Suprapubic skin (tissue), 4 donors: ENCODE results near the gene FASN. TPM values are rescaled to one million over a fixed set of nuclear protein-coding genes. Genes with fewer than 3 reads are reported as not detected.

ENCODE experiments used
- DNase-seq, 2 donors: peaks; one replicate each; pipeline ENCODE4 v3.0.0-alpha.2; 2019; ENCODE audit warnings: low spot score in 2 of 2
- H3K27ac ChIP-seq: fragments of 200-600 bp; sonication (generic); one replicate; pipeline ENCODE4 v1.5.1; 2019
- H3K27me3 ChIP-seq: fragments of 200-600 bp; sonication (generic); one replicate; pipeline ENCODE4 v1.5.1; 2019
- H3K36me3 ChIP-seq: fragments of 200-600 bp; sonication (generic); one replicate; pipeline ENCODE4 v1.5.1; 2019
- H3K4me1 ChIP-seq: fragments of 200-600 bp; sonication (generic); one replicate; pipeline ENCODE4 v1.5.1; 2019
- H3K4me3 ChIP-seq: fragments of 200-600 bp; sonication (generic); one replicate; pipeline ENCODE4 v1.5.1; 2019; ENCODE audit warnings: mild to moderate bottlenecking
- H3K9me3 ChIP-seq: fragments of 200-600 bp; sonication (generic); one replicate; pipeline ENCODE4 v1.5.1; 2019
- CTCF ChIP-seq, 2 donors: fragments of 200-600 bp in 1 of 2; fragments of 450-650 bp in 1 of 2; sonication (generic) in 1 of 2; IDR thresholded peaks; one replicate each; pipeline ENCODE4 v1.5.1; 2016 to 2019; ENCODE audit warnings: antibody characterized with exemption in 2 of 2, mild to moderate bottlenecking in 1 of 2, moderate library complexity in 1 of 2
- EP300 ChIP-seq: sonication (generic); formaldehyde crosslinking; IDR thresholded peaks from one replicate; pipeline ENCODE4 v1.6.1; 2017; ENCODE audit warnings: antibody characterized with exemption
- POLR2A ChIP-seq, 2 donors: fragments of 450-650 bp; IDR thresholded peaks; one replicate each; pipeline ENCODE4 v1.6.1; 2017; ENCODE audit warnings: antibody characterized with exemption in 2 of 2, mild to moderate bottlenecking in 2 of 2, moderate library complexity in 2 of 2
- POLR2AphosphoS5 ChIP-seq, 3 donors: sonication (generic); formaldehyde crosslinking; IDR thresholded peaks; one replicate each; pipeline ENCODE4 v1.6.1; 2017; ENCODE audit warnings: antibody characterized with exemption in 3 of 3
- WGBS: methylation state at CpG from one replicate; pipeline ENCODE4 v1.1.5; 2018; 5-methylcytosine and 5-hydroxymethylcytosine counted together
- total RNA-seq, 4 donors: library from RNA; depleted of rRNA; stranded (reverse); fragments of >200 nt; gene quantifications; one replicate each; pipeline ENCODE4 v1.1.0, GENCODE V29; 2016

The FASN gene
- total RNA-seq, 4 donors from 2014 or later = 278 to 464 (median 359) TPM

DNA sequence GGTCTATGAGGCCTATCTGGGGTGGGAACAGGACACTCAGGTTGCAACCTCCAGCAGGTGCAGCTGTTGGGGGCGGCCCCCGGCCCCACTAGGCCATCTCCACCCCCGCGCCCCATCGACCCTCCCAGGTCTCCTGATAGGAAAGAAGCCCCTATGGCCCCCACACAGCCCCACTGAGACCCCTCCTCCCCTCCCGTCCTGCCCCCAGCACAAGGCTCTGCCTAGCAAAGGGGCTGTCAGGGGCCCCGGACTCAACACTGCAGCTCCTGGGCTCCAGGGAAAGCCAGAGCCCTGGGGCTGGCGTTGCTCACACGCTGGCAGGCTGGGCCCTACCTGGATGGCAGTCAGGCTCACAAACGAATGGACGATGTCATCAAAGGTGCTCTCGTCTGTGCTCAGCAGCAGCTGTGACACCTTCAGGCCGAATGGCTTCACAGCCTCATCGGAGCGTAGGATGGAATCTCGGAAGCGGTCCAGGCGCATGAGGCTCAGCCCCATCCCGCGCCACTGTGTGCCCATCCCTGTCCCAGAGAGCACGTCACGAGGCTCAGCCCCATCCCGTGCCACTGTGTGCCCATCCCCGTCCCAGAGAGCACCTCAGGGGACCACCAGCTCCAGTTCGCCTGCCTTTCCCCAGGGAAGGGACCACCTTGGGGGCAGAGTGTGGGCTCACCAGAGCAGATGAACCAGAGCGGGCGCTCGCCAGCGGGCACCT is 7.3 kb downstream of the FASN start:
- Histone ChIP-seq H3K36me3 (peaks cover 98% of the 10 kb centered on the region), H3K4me3 (no peak overlapping the region), H3K4me1 (peaks cover 5% of the 10 kb centered on the region), H3K27ac (no peak overlapping the region), H3K27me3 (no peaks in the 10 kb centered on the region), H3K9me3 (no peaks in the 10 kb centered on the region)
- DNase-seq = no peak
- TF ChIP-seq EP300 (no peak), CTCF (IDR thresholded peaks at IDR 0.05) (no peak)
- WGBS = 96% methylated on average over 23 of the region's 29 CpGs

- DNase-seq = no peak
- H3K4me1 ChIP-seq = no peaks in the 10 kb centered on the region
- H3K4me3 ChIP-seq = no peak overlapping the region
- H3K27ac ChIP-seq = no peak overlapping the region
- H3K9me3 ChIP-seq = no peaks in the 10 kb centered on the region
- WGBS = 76% methylated on average over 2 of the region's 29 CpGs
- H3K27me3 ChIP-seq = no peaks in the 10 kb centered on the region
- peaks cover 98% of the 10 kb centered on the region for H3K36me3 ChIP-seq
- TF ChIP-seq EP300 (no peak), CTCF (IDR thresholded peaks at IDR 0.05) (no peak), POLR2A (IDR thresholded peaks at IDR 0.05) (no peak), POLR2AphosphoS5 (IDR thresholded peaks at IDR 0.05) (no peak)
These were observed 8.1 kb downstream of the FASN start for GRCh38 chr17:82089723-82090548.

GRCh38 chr17:82088838-82089722 is 9.0 kb downstream of the FASN start:
- Histone ChIP-seq H3K36me3 (peaks cover 100% of the 10 kb centered on the region), H3K27me3 (no peaks in the 10 kb centered on the region), H3K9me3 (no peaks in the 10 kb centered on the region), H3K4me1 (no peaks in the 10 kb centered on the region), H3K27ac (no peak overlapping the region), H3K4me3 (no peak overlapping the region)
- no peak for DNase-seq
- 94% methylated on average over 20 of the region's 47 CpGs for WGBS
- TF ChIP-seq POLR2A (IDR thresholded peaks at IDR 0.05) (no peak), POLR2AphosphoS5 (IDR thresholded peaks at IDR 0.05) (no peak), EP300 (no peak), CTCF (IDR thresholded peaks at IDR 0.05) (no peak)

GRCh38 chr17:82087961-82088837 is 9.8 kb downstream of the FASN start:
- Histone ChIP-seq H3K36me3 (peaks cover 100% of the 10 kb centered on the region), H3K4me1 (no peaks in the 10 kb centered on the region), H3K27ac (no peak overlapping the region), H3K9me3 (no peaks in the 10 kb centered on the region), H3K27me3 (no peaks in the 10 kb centered on the region), H3K4me3 (no peak overlapping the region)
- 96% methylated on average over 15 of the region's 48 CpGs for WGBS
- DNase-seq = no peak
- TF ChIP-seq POLR2AphosphoS5 (IDR thresholded peaks at IDR 0.05) = no peak
- no peak for TF ChIP-seq POLR2A (IDR thresholded peaks at IDR 0.05)
- TF ChIP-seq CTCF (IDR thresholded peaks at IDR 0.05) = no peak
- TF ChIP-seq EP300 = no peak
